Hepatocyte (in vitro differentiated cells): ENCODE measurements around the gene ZBED4.

ENCODE experiments used
- CTCF ChIP-seq: fragments of 200-600 bp; sonication (generic); IDR thresholded peaks from 2 replicates; pipeline ENCODE4 v1.5.1; 2016; ENCODE audit warnings: antibody characterized with exemption, mild to moderate bottlenecking; ENCODE audit not compliant: poor library complexity
- EZH2 ChIP-seq: fragments of 200-600 bp; sonication (generic); IDR thresholded peaks from 2 replicates; pipeline ENCODE4 v1.6.1; 2016; ENCODE audit warnings: antibody characterized with exemption, mild to moderate bottlenecking, borderline replicate concordance
- EZH2phosphoT487 ChIP-seq: fragments of 200-600 bp; sonication (generic); IDR thresholded peaks from one replicate; pipeline ENCODE4 v1.6.1; 2018; ENCODE audit warnings: antibody characterized with exemption, mild to moderate bottlenecking, low read depth, moderate library complexity; ENCODE audit not compliant: unreplicated experiment, severe bottlenecking

DNA sequence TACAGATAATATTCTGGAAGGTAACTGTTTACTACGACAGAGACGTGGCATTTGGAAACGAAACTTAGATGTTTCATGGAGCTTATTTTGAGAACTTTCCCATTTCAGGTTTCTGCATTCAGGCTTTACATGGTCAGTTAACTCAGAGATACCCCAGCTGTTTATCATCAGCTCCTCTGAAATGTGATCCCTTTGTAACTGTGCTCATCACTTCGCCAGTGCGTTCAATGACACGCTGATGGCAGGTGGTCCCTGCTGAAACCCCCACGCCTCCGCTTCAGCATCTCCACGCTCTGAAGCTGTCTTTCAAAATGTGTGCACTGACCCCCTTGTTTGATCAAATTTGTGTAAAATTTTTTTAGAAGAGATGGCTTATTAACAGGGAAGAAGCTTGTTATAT is 34.1 kb downstream of the ZBED4 start:
- no peak for TF ChIP-seq CTCF
- TF ChIP-seq EZH2phosphoT487, result no peak
- TF ChIP-seq EZH2, result no peak
